PFSK-1 (cell line): ENCODE data around the gene RNASEH2B.

ENCODE experiments used
- POLR2AphosphoS5 ChIP-seq: IDR thresholded peaks from 2 replicates; pipeline ENCODE4 v1.6.1; 2012; ENCODE audit warnings: low read depth, mild to moderate bottlenecking, control low read depth, low read length, moderate library complexity
- REST ChIP-seq, 2 experiments: IDR thresholded peaks; 2 replicates each; pipeline versions ENCODE4 v1.6.1 to v1.8.0; 2011 to 2012; ENCODE audit warnings: low read depth in 2 of 2, low read length in 2 of 2, control low read depth in 1 of 2, inconsistent platforms in 1 of 2, mild to moderate bottlenecking in 1 of 2, moderate library complexity in 1 of 2; ENCODE audit not compliant: insufficient read depth in 1 of 2
- SIN3A ChIP-seq: IDR thresholded peaks from 2 replicates; pipeline ENCODE4 v1.6.1; 2012; ENCODE audit warnings: mild to moderate bottlenecking, low read length, moderate library complexity, borderline replicate concordance; ENCODE audit not compliant: insufficient read depth
- TAF1 ChIP-seq: IDR thresholded peaks from 2 replicates; pipeline ENCODE4 v1.6.1; 2012; ENCODE audit warnings: low read length, control low read depth, borderline replicate concordance; ENCODE audit not compliant: insufficient read depth

GRCh38 chr13:50924025-50924424, 14.4 kb downstream of the RNASEH2B start:
- TF ChIP-seq REST (IDR thresholded peaks at IDR 0.05; ENCODE audit: insufficient read depth in 1 of 2, low read depth in 2 of 2, low read length in 2 of 2) = no peak
- no peak for TF ChIP-seq POLR2AphosphoS5
- TF ChIP-seq TAF1 = no peak
- no peak for TF ChIP-seq SIN3A
